Measurements from ENCODE around the gene TKT. TPM values are rescaled to one million over a fixed set of nuclear protein-coding genes. Genes with fewer than 3 reads are reported as not detected.

Gene TKT
- polyA plus RNA-seq, 1 experiment: 220 TPM

DNA sequence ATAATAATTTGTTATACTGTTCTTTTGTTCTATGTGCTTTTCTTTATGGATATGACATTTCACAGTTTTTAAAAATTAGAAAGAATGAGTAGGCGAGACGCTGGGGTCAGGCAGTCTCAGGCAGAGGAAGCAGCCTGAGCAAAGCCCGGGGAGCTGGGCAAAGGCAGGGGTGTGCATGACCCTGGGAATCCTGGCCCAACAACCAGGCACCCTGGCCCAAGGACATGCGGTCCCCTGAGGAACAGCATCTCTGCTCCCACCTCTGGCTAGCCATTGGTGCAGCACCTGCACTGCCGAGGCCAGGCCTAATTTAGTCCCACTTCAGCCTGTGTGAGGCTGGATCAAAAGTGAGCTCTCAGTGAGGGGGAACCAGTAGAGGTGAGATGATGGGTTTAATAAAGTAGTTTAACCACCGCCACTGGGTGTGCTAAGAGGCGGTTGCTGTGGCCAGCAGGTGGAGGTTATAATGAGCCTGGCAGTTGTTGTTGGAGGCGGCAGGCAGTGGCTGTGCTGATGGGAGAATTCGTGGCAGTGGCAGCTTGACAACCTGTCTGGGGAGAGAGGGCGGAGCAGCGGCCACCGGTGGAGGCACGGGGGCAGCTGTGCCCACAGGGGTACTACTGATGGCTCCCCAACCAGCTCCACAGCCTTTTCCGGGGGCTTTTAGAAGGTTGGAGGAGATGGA is 53.3 kb downstream of the TKT start:
- H3K4me3 ChIP-seq (ENCODE audit: low read depth, low read length): no peak overlapping the region
- no peak overlapping the region for H3K27ac ChIP-seq (ENCODE audit: low read depth, low read length)
- no peaks in the 10 kb centered on the region for H3K9me3 ChIP-seq (ENCODE audit: control insufficient read depth, insufficient read depth, low read length)
- ChIA-PET CTCF (interaction anchor here (1.2 kb wide), 1 partner anchor 88 kb away, joined by 5 read pairs; no protein-coding TSS in a partner anchor), POLR2A (no interaction called here)
- H3K27me3 ChIP-seq (ENCODE audit: control insufficient read depth, insufficient read depth, low read length): no peaks in the 10 kb centered on the region
- DNase-seq (ENCODE audit: low read depth, low spot score): no peak
- TF ChIP-seq, protein P1, sequence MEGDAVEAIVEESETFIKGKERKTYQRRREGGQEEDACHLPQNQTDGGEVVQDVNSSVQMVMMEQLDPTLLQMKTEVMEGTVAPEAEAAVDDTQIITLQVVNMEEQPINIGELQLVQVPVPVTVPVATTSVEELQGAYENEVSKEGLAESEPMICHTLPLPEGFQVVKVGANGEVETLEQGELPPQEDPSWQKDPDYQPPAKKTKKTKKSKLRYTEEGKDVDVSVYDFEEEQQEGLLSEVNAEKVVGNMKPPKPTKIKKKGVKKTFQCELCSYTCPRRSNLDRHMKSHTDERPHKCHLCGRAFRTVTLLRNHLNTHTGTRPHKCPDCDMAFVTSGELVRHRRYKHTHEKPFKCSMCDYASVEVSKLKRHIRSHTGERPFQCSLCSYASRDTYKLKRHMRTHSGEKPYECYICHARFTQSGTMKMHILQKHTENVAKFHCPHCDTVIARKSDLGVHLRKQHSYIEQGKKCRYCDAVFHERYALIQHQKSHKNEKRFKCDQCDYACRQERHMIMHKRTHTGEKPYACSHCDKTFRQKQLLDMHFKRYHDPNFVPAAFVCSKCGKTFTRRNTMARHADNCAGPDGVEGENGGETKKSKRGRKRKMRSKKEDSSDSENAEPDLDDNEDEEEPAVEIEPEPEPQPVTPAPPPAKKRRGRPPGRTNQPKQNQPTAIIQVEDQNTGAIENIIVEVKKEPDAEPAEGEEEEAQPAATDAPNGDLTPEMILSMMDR (IDR thresholded peaks at IDR 0.05; ENCODE audit: low read depth, low read length): no peak

DNA sequence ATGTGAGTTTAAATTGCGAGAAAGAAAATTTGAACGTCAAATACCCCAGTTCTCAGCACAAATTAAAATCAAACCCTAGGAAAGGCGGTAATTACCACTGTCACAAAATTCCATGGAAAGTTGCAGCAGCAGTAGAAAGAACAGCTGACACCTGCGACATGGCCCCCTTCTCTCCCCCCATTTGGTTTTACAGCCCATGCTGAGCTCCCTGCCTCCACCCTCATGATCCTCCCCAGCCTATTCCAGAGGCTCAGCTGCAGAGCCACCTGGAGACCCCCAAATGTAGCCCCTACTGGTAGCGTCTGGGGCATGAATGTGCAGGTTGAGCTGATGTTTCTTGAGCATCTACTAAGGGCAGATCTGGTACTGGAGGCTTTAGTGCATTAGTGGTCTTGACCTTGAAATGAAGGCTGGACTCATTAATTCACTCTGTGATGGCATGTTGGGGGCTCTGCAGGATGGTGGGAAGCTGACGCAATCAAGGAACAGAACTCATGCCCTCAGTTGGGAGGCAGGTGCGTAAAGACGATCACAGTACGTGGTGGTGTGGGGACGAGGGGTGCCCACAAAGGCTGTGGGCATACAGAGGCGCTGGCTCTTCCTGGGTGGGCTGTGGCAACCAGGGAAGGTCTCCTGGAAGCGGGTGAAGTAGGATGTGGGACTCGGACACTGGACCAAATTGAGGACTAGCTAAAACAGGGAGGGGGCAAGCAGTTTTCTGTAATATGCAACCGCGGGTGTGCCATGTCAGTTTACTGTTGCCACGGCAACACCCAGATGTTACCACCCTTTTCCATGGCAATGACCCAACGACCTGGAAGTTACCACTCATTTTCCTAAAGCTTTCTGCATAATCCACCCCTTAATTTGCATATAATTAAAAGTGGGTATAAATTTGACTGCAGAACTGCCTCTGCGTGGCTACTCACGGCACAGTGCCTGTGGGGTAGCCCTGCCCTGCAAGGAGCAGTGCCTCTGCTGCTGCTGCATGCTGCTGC is 55.0 kb downstream of the TKT start:
- no peak overlapping the region for H3K4me3 ChIP-seq (ENCODE audit: low read depth, low read length)
- ChIA-PET POLR2A (no interaction called here), CTCF (interaction anchor here (1.4 to 1.7 kb wide), 2 partner anchors 19 to 86 kb away, joined by 6 to 8 read pairs; no protein-coding TSS in a partner anchor)
- no peaks in the 10 kb centered on the region for H3K9me3 ChIP-seq (ENCODE audit: control insufficient read depth, insufficient read depth, low read length)
- TF ChIP-seq, protein P1 (IDR thresholded peaks at IDR 0.05; ENCODE audit: low read depth, low read length): no peak
- DNase-seq (ENCODE audit: low read depth, low spot score): no peak
- H3K27me3 ChIP-seq (ENCODE audit: control insufficient read depth, insufficient read depth, low read length): no peaks in the 10 kb centered on the region
- no peak overlapping the region for H3K27ac ChIP-seq (ENCODE audit: low read depth, low read length)

DNA sequence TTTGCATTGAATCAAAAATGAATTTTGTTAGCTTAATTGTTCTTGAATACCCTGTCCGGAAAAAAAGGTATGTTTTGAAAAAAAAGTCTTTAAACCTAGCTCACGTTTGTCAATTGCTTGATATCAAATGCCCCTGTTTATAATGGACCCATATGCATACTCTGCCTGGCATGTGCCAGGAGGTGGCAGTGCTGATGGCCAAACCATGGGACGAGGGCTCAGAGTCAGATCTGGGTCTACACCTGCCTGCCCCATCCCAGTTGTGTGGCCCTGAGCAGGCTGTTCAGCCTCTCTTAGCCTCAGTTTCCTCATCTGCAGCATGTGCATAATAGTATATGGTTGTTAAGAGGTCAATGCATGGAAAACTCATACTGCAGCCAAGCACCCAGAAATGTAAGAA is 56.0 kb downstream of the TKT start:
- CTCF ChIA-PET: interaction anchor here (1.0 to 1.4 kb wide), 2 partner anchors 20 to 85 kb away, joined by 4 to 6 read pairs; no protein-coding TSS in a partner anchor
- DNase-seq (ENCODE audit: low read depth, low spot score): no peak
- POLR2A ChIA-PET: interaction anchor here (0.6 kb wide), 1 partner anchor 11 kb away, joined by 6 read pairs; no protein-coding TSS in a partner anchor

DNA sequence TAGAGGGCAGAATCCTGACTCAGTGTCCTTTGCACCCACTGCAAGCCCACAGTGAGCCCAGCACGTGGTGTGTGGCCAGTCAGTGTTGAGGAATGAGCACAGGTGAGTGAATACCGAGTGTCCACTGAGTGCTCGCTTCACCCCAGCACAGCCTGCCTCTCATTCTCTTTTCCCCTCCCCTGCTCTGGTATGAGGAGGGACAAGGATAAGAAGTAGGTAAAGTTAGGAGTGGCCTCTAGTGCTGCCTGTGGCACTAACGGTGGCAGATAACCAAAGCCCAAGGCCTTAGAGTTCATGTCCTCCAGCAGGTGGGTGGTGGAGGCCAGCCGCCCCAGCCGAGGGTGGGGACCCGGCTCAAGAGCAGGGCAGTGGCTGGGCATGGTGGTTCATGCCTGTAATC is 56.8 kb downstream of the TKT start:
- no peak for DNase-seq (ENCODE audit: low read depth, low spot score)
- H3K4me3 ChIP-seq (ENCODE audit: low read depth, low read length): no peak overlapping the region
- H3K27ac ChIP-seq (ENCODE audit: low read depth, low read length): no peak overlapping the region
- H3K9me3 ChIP-seq (ENCODE audit: control insufficient read depth, insufficient read depth, low read length): no peaks in the 10 kb centered on the region
- POLR2A ChIA-PET: interaction anchor here (1.0 kb wide), 1 partner anchor 84 kb away, joined by 3 read pairs; no protein-coding TSS in a partner anchor
- TF ChIP-seq, protein P1 (IDR thresholded peaks at IDR 0.05; ENCODE audit: low read depth, low read length): no peak
- H3K27me3 ChIP-seq (ENCODE audit: control insufficient read depth, insufficient read depth, low read length): no peaks in the 10 kb centered on the region
- CTCF ChIA-PET: interaction anchor here (1.0 to 5.2 kb wide), 4 partner anchors 65 to 89 kb away, joined by 4 to 104 read pairs (median 53); no protein-coding TSS in a partner anchor

More for the DNA sequence above, 56.0 kb downstream of the TKT start:
- Histone ChIP-seq H3K27ac (ENCODE audit: low read depth, low read length) (no peak overlapping the region), H3K27me3 (ENCODE audit: control insufficient read depth, insufficient read depth, low read length) (no peaks in the 10 kb centered on the region), H3K4me3 (ENCODE audit: low read depth, low read length) (no peak overlapping the region), H3K9me3 (ENCODE audit: control insufficient read depth, insufficient read depth, low read length) (no peaks in the 10 kb centered on the region)
- TF ChIP-seq, protein P1 (IDR thresholded peaks at IDR 0.05; ENCODE audit: low read depth, low read length): no peak

All from AG04450 (cell line).